Measurements from ENCODE around the gene ADGRL1.
A peak's percentile ranks its signal among the peaks of the same experiment; 100 is the strongest.
"Not testable (repeated sequence)": the region's sequence is repeated elsewhere in the genome, so short reads cannot be mapped to it uniquely, and the experiment has no call there.

The ADGRL1 gene

DNA sequence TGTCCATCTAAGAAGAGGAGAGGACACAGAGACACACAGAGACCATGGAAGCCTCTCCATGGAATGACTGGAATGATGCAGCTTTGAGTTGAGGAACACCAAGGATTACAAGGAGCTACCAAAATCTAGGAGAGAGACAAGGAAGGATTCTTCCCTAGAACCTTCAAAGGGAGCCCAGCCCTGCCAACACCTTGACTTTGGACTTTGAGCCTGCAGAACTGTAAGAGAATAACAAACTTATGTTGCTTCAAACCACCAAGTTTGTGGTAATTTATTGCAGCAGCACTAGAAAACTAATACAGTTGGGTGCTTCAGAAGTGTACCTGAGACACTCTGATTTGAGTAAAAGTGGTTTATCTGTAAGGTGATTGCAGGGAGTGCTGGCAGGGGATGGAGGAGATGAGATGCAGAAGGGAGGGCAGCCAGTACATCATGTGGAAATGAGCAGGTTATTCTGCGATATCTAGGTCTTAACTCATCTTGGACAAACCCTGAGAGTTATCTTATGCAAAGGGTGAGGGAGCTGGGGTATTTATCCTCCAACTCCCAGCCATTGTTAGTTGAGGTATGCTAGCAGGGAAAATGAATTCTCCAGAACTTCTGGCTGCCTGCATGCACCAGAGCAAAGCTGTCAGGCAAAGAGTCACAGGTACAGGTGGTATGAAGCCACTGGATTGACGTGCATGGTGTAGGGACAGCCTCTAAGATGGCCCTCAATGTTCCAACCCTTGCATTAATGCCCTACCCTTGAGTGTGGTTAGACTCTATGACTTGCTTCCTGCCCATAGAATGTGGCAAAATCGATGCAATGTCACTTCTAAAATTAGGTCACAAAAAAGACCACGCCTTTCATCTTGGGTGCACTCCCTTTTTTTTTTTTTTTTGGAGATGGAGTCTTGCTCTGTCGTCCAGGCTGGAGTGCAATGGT is 31.3 kb upstream of the ADGRL1 start:
- no peak for DNase-seq (ENCODE audit: low read depth in 2 of 2)
- TF ChIP-seq, protein P1, sequence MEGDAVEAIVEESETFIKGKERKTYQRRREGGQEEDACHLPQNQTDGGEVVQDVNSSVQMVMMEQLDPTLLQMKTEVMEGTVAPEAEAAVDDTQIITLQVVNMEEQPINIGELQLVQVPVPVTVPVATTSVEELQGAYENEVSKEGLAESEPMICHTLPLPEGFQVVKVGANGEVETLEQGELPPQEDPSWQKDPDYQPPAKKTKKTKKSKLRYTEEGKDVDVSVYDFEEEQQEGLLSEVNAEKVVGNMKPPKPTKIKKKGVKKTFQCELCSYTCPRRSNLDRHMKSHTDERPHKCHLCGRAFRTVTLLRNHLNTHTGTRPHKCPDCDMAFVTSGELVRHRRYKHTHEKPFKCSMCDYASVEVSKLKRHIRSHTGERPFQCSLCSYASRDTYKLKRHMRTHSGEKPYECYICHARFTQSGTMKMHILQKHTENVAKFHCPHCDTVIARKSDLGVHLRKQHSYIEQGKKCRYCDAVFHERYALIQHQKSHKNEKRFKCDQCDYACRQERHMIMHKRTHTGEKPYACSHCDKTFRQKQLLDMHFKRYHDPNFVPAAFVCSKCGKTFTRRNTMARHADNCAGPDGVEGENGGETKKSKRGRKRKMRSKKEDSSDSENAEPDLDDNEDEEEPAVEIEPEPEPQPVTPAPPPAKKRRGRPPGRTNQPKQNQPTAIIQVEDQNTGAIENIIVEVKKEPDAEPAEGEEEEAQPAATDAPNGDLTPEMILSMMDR (IDR thresholded peaks at IDR 0.05; ENCODE audit: low read depth, low read length), result no peak
- H3K4me3 ChIP-seq (replicated peaks in 1 of 2; ENCODE audit: low read depth in 2 of 2, low read length in 2 of 2), result no peak overlapping the region

DNA sequence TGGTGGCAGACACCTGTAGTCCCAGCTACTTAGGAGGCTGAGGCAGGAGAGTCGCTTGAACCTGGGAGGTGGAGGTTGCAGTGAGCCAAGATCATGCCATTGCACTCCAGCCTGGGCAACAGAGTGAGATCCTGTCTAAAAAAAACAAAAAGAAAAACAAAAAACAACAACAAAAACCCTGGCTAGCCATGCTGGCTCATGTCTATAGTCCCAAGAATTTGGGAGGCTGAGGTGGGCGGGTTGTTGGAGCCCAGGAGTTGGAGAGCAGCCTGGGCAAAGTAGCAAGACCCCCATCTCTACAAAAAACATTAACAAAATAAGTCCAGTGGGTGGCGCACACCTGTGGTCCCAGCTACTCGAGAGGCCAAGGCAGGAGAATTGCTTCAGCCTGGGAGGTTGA is 27.0 kb upstream of the ADGRL1 start:
- H3K4me3 ChIP-seq (replicated peaks in 1 of 2; ENCODE audit: low read depth in 2 of 2, low read length in 2 of 2); DNase-seq (ENCODE audit: low read depth in 2 of 2): not testable (repeated sequence)

DNA sequence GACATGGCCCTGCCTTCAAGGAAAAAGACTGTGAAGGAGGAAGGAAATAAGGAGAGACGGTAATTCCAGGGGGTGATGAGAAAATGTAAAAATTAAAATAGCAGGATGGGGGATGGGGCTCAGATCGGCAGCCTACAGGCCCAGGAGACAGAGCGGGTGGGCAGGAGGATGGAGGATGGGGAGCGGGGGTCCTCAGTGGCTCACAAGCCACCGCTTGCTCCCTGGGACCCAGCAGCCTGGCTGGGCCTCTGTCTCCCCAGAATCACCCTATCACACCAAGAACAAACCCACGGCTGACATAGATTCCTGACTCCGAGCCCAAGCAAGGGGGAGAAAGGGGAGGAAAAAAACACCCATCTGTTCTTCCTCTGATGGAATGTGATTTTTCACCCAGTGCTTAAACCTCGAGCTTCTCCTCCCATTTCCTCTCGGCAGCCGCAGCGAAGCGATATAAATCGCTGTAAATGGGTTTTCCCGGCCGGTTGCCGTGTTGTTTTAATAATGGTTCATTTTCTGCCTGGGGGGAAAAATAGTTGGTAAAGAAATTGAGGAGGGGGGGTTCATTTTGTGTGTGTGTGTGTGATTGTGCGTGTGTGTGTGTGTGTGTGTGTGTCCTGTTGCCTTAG is 22.6 kb upstream of the ADGRL1 start:
- peak overlapping the region in 1 of 2 donors; percentile 7 for H3K4me3 ChIP-seq (replicated peaks in 1 of 2; ENCODE audit: low read depth in 2 of 2, low read length in 2 of 2)
- DNase-seq (ENCODE audit: low read depth in 2 of 2), result peak; percentile 45 to 73

DNA sequence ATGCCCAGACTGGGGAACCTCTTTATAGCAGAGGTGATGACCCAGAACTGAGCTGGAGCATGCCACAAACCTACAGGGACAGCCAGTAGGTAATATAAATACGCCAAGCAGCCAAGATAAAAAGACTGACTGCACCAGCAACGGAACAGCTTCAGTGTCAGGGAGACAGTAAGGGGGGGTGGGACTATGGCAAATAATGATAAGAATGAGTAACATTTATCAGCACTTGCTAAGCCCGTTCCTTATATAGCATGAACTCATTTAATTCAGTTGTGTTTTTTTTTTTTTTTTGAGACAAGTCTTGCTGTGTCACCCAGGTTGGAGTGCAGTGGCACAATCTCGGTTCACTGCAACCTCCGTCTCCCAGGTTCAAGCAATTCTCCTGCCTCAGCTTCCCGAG is 20.5 kb upstream of the ADGRL1 start:
- not testable (repeated sequence) for H3K4me3 ChIP-seq (replicated peaks in 1 of 2; ENCODE audit: low read depth in 2 of 2, low read length in 2 of 2); DNase-seq (ENCODE audit: low read depth in 2 of 2)

DNA sequence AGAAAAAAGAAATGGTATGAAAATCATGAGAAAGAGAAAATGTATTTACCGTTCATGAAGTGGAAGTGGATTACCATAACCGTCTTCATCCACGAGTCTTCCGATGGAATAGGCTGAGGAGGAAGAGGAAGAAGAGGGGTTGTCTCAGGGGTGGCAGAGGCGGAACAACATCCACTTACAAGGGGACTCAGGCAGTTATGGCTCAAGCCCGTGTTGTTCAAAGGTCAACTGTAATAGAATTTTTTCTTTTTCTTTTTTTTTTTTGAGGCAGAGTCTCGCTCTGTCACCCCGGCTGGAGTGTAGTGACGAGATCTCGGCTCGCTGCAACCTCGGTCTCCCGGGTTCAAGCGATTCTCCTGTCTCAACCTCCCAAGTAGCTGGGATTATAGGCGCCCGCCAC is 16.9 kb upstream of the ADGRL1 start:
- DNase-seq (ENCODE audit: low read depth in 2 of 2), result no peak
- no peak overlapping the region for H3K4me3 ChIP-seq (replicated peaks in 1 of 2; ENCODE audit: low read depth in 2 of 2, low read length in 2 of 2)
- TF ChIP-seq, protein P1 (IDR thresholded peaks at IDR 0.05; ENCODE audit: low read depth, low read length), result no peak

DNA sequence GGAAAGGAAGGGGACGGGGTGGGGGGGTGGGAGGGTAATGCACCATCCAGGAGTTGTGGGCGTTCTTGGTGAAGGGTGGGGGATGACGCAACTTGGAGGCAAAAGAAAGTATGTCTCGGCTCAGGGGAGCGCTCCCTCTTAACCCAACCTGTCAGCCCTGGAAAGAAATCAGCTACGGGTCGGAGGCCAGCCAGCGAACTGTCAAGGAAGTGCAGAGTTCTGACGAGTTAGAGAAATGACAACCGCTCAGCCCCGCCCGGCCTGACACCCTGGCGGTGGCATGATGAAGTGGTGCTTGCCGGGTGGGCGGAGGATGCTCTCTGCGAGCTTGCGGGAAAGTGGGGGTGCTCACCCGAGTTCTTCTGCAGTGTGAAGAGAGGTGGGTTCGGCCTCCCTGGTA is 15.4 kb upstream of the ADGRL1 start:
- TF ChIP-seq, protein P1 (IDR thresholded peaks at IDR 0.05; ENCODE audit: low read depth, low read length), result peak; percentile 17
- not testable (repeated sequence) for H3K4me3 ChIP-seq (replicated peaks in 1 of 2; ENCODE audit: low read depth in 2 of 2, low read length in 2 of 2)
- DNase-seq (ENCODE audit: low read depth in 2 of 2), result peak in 1 of 2 donors; percentile 32

DNA sequence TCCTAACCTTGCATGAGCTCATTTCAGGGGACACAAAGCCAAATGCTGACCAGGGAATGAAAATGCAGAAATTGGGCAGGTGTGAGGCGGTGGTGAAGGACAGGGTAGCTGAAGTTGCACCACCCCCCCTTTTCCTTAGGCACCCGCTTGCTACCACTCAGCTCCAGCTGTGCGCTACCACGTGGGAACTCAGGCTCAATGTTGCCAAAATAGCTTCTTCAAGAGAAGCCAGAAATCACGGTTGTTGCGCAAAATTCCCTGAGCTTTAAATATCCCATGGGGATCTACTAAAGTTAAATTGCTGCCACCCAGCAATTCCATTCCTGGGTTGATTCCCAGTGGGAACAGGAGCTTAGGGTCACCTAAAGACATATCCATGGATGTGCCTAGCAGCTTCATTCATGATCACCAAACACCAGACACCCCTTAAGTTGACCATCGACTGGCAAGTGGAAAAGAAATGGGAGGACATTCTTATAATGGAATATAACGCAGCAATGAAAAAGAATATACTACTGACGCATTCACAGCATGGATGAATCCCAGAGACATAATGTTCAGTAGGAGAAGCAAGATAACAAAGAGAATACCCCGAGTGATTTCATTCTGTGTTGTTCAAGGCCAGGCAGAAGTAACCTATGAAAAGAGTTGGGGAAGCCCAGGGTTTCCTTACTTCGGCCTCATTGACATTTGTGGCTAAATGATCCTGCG is 12.8 kb upstream of the ADGRL1 start:
- peak; percentile 59 to 62 for DNase-seq (ENCODE audit: low read depth in 2 of 2)
- TF ChIP-seq, protein P1 (IDR thresholded peaks at IDR 0.05; ENCODE audit: low read depth, low read length), result no peak

DNA sequence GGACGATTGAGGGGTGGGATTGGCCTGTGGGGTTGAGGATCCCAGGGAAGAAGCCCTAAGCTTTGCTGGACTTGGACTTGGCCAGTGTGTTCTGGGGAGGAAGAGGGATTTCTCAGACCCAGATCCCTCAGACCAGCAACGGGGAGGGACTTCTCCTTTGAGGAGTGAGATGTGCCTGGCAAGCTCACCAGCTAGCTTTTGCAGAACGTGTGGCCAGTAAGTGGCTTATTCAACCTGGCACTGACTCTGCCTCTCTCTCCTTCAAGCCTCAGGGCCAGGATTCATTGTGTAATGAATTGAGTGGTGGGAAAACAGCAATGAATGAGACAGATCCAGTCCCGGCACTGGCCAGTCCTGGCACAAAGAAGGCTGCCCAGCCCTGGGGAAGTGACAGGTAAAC is 11.9 kb upstream of the ADGRL1 start:
- DNase-seq (ENCODE audit: low read depth in 2 of 2), result peak in 1 of 2 donors; percentile 28
- H3K4me3 ChIP-seq (replicated peaks in 1 of 2; ENCODE audit: low read depth in 2 of 2, low read length in 2 of 2), result not testable (repeated sequence)

More for the DNA sequence above, 12.8 kb upstream of the ADGRL1 start:
- no peak overlapping the region for H3K4me3 ChIP-seq (replicated peaks in 1 of 2; ENCODE audit: low read depth in 2 of 2, low read length in 2 of 2)
